GM19099 (cell line): ENCODE results near the gene SPAAR.

ENCODE experiments used
- POLR2A ChIP-seq: IDR thresholded peaks from 3 replicates; pipeline ENCODE4 v1.6.1; 2011; ENCODE audit warnings: low read depth; ENCODE audit not compliant: insufficient read length; ENCODE audit errors: extremely low read depth

Gene SPAAR

DNA sequence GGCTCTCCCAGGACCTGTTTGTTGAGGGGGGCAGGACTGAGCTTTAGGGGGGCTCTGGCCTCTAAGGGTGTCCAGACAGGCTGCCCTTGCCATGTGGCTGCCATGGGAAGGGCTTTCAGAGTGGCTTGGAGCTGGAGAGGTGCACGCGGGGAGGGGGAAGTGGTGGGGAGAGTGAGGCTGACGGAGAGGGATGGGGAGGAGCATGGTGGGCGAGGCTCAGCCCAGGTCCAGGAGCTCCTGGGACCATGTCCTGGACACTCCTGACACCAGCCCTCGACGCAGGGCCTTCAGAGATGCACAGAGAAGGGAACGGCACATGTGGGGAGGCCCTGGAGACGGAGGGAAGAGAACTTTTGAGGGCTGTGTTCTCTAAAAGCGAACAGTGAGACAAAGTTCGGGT lies 2.4 kb downstream of the SPAAR start:
- TF ChIP-seq POLR2A: no peak

DNA sequence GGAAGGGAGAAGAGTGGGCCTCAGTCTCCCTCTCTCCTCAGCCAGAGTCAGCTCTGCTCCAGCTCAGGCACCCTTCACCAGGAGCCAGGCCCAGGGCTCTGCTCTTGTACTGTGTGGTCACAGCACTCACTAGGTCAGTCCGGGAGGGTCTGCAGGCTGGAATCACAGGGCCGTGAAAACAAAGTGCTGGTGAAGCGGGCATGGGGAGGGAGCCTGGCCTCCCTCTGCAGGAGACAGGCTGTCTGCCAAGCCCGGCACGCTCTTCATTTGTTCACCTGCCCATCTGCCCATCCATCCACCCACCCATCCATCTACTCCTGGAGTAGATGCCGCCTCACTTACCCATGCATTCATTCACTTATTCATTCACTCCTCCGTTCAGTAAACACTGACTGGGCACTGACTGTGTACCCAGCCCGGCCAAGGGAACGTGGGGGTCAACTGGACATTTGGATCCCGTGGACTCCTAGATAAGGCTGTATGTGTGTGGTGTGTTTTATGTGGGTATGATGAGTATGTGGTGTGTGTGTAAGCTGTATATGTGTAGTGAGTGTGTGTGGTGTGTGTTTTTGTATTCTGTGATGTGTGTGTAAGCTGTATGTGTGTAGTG lies 3.6 kb downstream of the SPAAR start:
- TF ChIP-seq POLR2A: no peak

GRCh38 chr9:35914301-35914807 lies 5.1 kb downstream of the SPAAR start:
- no peak for TF ChIP-seq POLR2A

DNA sequence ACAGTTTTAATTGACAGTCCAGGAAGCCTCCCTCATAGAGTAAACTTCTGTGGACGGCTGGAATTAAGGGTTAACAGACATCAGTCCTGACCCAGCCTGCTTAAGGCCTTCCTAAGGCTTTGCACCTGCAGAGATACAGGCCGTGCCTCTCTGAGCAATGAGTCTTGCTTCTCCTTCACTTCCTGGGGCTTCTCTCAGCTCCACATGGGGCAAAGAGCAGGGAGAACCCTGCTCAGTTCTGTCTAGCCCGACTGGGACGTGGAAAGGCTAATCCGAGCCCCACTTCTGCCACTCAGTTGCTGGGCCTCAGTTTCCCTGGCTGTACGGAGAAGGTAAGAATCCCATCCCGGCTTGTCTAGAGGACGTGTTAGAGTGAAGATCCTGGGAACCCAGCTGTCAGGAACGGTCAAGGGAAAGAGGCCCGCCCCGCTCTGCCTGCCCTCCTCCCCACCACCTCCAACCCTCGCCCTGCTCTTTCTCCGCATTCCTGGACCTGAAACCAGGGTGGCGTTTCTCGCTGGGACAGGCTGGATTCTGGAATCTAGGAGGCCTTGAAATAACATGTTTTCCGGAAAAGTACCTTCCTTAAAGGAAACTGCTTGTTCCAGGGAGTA lies 6.5 kb downstream of the SPAAR start:
- no peak for TF ChIP-seq POLR2A

- TF ChIP-seq POLR2A: no peak
These were observed 8.0 kb downstream of the SPAAR start for GRCh38 chr9:35917261-35917660.

- TF ChIP-seq POLR2A: no peak
These were observed 9.5 kb downstream of the SPAAR start for GRCh38 chr9:35918780-35919179.

- TF ChIP-seq POLR2A: no peak
These were observed 10.1 kb downstream of the SPAAR start for GRCh38 chr9:35919212-35920008.

DNA sequence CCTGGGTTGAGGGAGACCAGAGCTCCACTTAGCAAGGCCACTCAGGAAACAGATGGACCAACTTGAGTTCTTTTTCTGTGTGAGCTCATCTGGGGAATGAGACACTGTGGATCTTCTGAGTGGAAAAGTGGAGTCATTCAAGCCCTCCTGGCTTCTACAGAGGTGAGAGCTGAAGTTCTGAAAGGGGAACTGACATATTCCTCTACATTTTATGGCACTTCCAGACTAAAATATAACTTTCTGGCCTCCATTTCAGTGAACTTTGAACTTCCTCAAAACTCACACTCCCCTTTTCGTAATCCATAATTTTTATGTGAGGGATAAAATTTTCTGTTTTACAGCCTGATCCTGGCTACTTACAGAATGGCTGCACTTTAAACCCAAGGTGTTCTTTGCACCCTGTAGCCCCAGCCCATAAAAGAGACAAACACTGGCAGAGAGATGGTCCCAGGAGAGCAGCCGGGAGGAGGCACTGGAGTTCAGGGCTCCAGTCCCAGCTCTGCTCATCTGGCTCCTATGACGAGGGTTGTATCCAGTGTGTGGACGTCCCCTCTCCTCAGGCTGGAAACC lies 10.8 kb downstream of the SPAAR start:
- TF ChIP-seq POLR2A: no peak

DNA sequence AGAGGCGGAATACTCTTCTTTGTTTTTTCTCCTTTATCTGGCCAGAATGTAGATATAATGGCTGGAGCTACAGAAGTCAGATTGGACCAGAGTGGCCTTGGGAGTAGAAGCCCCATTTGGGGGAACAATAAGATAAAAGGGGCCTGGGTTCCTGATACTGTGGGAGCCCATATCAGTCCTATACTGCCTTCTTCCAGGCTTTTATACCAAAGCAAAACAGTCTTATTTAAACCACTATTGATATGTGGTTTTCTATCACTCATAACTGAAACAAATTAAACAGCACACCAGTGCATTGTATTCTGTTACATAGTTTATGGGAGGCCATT lies 14.3 kb downstream of the SPAAR start:
- no peak for TF ChIP-seq POLR2A

- TF ChIP-seq POLR2A: no peak
These were observed 14.9 kb downstream of the SPAAR start for GRCh38 chr9:35923927-35924763.

- TF ChIP-seq POLR2A: no peak
These were observed 19.5 kb downstream of the SPAAR start for GRCh38 chr9:35928591-35929452.

DNA sequence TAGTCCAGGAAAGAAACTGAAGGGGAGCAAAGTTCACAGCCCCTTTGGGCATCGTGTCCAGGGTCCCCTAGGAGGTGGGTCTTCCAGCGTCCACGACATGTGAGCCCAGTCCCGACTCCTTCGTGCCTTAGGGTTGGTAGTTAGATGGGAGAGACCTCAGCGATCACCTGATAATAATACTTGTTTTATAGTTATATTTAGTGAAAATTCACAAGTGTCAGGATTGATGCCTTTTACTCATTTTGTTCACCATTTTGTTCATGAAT lies 20.1 kb downstream of the SPAAR start:
- no peak for TF ChIP-seq POLR2A

DNA sequence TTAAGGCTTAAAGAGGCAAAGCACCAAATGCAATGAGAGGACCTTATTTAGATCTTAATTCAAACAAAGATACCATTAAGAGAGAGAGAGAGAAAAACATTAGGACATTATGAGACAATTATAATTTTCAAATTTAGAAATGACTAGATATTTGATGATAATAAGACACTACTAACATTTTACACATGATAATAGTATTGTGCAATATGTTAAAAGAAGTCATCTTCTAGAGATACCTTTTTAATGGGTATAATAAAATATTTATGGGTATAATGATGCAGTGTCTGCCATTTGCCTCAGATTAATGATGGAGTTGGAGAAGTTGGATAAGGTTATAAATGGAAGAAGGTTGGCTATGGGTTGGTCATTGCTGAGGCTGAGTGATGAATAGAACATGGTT lies 21.2 kb downstream of the SPAAR start:
- no peak for TF ChIP-seq POLR2A

DNA sequence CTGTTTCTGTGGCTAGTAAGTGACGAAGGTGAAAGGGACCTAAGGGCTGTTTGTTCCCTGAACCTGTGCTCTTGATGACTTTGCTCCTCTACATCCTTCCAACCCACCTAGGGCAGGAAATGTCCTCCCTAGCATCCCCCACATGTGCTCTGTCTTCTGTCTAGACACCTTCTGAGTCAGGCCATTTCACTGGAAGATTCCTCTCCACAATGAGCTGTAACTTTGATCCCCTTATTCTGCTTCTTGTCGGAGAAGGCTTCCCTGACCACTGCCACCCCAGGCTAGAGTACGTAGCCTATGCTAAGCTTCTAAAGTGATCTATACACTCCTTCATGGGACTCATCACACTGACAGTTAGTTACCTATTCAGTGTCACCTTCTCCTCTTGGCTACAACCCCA lies 21.7 kb downstream of the SPAAR start:
- TF ChIP-seq POLR2A: no peak
